ENCODE measurements around the gene ARHGAP24.

Gene ARHGAP24

GRCh38 chr4:85748654-85749053 lies 273.7 kb downstream of the ARHGAP24 start:
- no peak for DNase-seq

GRCh38 chr4:85751866-85752265 lies 276.9 kb downstream of the ARHGAP24 start:
- peak; percentile 20 for DNase-seq

- DNase-seq, result no peak
These were observed 280.3 kb downstream of the ARHGAP24 start for GRCh38 chr4:85755285-85755684.

- DNase-seq, result no peak
These were observed 282.0 kb downstream of the ARHGAP24 start for GRCh38 chr4:85756938-85757337.

- no peak for DNase-seq
These were observed 284.4 kb downstream of the ARHGAP24 start for GRCh38 chr4:85759388-85759787.

- no peak for DNase-seq
These were observed 285.6 kb downstream of the ARHGAP24 start for GRCh38 chr4:85760511-85760910.

- DNase-seq, result no peak
These were observed 287.0 kb downstream of the ARHGAP24 start for GRCh38 chr4:85761803-85762528.

GRCh38 chr4:85762529-85762871 lies 287.6 kb downstream of the ARHGAP24 start:
- no peak for DNase-seq

- no peak for DNase-seq
These were observed 288.3 kb downstream of the ARHGAP24 start for GRCh38 chr4:85763202-85763601.

- no peak for DNase-seq
These were observed 292.7 kb downstream of the ARHGAP24 start for GRCh38 chr4:85767649-85768048.

- DNase-seq, result no peak
These were observed 294.1 kb downstream of the ARHGAP24 start for GRCh38 chr4:85769009-85769408.

GRCh38 chr4:85772470-85772869 lies 297.5 kb downstream of the ARHGAP24 start:
- DNase-seq, result no peak

GRCh38 chr4:85773372-85773771 lies 298.4 kb downstream of the ARHGAP24 start:
- DNase-seq, result no peak

GRCh38 chr4:85774000-85774399 lies 299.1 kb downstream of the ARHGAP24 start:
- no peak for DNase-seq

- no peak for DNase-seq
These were observed 299.5 kb downstream of the ARHGAP24 start for GRCh38 chr4:85774489-85774888.

- no peak for DNase-seq
These were observed 301.1 kb downstream of the ARHGAP24 start for GRCh38 chr4:85776096-85776495.

- no peak for DNase-seq
These were observed 301.6 kb downstream of the ARHGAP24 start for GRCh38 chr4:85776579-85776978.

GRCh38 chr4:85777908-85778631 lies 303.1 kb downstream of the ARHGAP24 start:
- no peak for DNase-seq

- DNase-seq, result no peak
These were observed 303.7 kb downstream of the ARHGAP24 start for GRCh38 chr4:85778632-85779131.

- no peak for DNase-seq
These were observed 304.2 kb downstream of the ARHGAP24 start for GRCh38 chr4:85779165-85779564.

GRCh38 chr4:85780664-85781063 lies 305.7 kb downstream of the ARHGAP24 start:
- no peak for DNase-seq

GRCh38 chr4:85783483-85783882 lies 308.5 kb downstream of the ARHGAP24 start:
- DNase-seq, result no peak

- no peak for DNase-seq
These were observed 308.9 kb downstream of the ARHGAP24 start for GRCh38 chr4:85783900-85784299.

- DNase-seq, result no peak
These were observed 309.4 kb downstream of the ARHGAP24 start for GRCh38 chr4:85784348-85784747.

All from DMS79 treated with DMSO at 0.1 percent for 48 hours (cell line).